NCI-H146 treated with DMSO at 0.1 percent for 48 hours (cell line): ENCODE results near the gene FSTL3.
"Not testable (repeated sequence)": the region's sequence is repeated elsewhere in the genome, so short reads cannot be mapped to it uniquely, and the experiment has no call there.

Experiments
- DNase-seq: peaks from one replicate; lab custom pipeline; 2025; ENCODE audit not compliant: unreplicated experiment; lab: John Stamatoyannopoulos, UW

FSTL3 gene

DNA sequence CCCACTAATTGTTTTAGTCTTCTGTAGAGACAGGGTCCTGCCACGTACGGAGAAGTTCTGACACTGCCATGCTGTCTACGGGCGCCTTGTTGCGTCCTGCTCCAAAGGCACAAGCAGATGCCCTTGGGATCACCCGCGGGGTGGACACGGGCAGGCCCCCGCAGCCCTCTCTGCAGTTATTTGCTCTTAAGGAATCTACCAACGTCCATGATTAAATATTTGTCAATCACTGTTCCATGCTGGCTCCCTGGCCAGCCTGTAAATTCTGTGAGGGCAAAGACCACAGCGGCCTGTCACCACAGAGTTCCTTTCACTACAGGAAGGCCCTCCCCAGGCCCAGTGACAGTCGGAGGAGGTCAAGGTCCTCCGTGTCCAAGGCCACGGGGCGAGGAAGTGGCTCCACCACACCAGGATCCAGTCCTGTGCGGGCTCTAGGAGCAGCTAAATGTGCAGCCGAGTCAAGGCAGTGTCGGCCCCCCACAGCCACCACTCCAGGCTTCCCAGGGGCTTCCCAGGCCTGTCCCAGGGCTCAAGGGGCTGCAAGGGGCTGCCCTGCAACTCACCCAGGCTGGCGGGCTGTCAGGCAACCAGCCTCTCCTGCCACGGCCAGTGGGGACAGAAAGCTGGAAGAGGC, 15.3 kb upstream of the FSTL3 start:
- DNase-seq = no peak

DNA sequence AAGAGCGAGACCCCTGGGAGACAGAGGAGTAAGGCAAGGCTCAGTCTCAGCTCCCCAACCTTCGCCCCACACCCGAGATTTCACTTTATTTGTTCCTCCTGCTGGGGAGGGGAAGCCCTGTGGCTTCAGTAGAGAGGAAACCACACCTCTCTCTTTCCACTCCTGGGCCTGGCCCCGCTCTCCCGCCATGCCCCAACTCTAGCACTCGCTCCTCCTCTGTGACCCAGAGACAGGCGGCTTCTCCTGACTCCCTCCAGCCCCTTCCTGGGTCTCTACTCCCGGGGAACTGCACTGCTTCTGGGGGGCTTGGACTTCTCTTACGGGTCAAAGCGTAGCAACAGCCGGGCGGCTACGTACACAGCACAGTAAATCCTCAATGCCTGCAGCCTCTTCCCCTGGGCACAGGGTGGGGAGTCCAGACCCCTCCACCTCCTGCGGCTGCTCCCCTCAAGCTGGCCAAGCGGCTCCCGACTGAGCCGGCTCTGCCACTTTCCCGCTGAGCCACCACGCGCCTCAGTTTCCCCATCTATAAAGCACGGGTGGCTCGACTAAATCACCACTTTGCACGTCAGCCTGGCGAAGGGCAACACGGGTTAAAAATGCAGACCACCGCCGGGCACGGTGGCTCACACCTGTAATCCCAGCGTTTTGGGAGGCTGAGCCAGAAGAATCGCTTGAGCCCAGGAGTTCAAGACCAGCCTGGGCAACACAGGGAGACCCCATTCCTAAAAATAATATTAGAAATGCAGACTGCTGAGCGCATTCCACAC, 14.6 kb upstream of the FSTL3 start:
- DNase-seq = no peak

DNA sequence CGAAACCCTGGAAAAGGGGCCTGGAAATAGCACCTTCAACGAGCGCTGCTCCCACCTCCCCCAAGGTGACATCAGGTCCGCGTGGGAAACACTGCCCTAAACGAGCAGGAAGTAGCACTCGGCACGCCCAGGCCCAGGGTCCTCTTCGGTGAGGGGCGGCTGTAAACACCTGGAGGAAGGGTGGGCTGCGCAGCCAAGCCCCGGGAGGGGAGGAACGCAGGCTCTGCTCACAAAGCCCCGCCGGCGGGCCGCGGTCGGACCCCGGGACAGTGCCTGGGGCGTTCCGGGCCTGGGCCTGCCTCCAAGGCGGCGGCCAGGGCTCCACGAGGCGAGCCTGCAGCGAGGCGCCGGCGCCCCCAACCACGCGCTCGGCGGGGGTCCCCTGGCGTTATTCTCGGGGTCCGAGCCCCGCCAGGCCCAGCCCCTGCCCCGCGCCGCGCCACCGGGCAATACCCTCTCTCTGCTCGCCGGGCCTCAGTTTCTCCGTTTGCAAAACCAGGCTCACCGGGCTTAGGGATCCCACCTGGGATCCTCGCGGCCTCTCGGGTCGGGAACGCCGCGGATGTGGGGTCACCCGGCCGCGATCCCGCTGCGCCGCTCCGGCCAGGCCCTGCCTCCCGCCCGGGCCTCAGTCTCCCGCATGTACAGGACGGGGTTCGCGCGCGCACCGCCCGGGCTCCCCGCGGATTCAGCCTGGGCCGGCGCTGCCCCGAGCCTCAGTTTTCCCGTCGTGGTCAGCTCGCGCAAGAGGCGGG, 13.8 kb upstream of the FSTL3 start:
- DNase-seq = no peak

DNA sequence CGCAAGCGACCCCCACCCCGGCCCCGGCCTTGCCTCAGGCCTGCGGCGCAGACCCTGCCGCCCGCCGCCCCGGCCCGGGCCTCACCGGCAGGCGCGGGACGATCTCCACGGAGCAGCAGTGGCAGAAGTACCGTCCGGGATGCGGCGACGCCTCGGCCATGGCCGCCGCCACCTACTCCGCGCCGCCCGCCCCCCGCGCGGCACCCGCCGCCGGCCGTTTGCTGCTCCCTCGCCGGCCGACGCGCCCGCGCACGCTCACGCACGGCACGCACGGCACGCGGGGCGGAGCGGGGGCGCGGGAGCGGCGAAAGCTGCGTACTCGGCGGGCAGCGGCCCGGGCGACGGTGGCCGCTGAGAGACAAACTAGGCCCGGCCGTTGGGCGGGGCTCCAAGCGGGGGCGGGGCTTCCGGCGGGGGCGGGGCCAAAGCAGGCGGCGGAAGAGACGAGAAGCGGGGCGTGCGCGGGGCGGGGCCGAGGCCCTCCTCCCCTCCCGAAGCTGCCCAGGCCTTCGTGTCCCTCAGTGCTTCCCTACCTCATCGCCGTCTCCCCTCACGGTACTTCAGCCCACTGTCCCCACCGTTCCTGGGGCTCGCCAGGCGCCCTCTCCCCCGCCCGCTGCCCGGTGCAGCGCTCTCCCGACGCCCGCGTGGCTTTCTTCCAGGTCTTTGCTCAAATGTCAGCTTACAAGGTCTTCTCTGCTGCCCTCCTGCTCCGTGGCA, 13.1 kb upstream of the FSTL3 start, which contains the start of gene RNF126:
Gene RNF126 (minus strand): TSS at position 253 of the 720 bp plus-strand sequence. CDS start 93 bp downstream, at position 160.
- DNase-seq = peak; percentile 61

DNA sequence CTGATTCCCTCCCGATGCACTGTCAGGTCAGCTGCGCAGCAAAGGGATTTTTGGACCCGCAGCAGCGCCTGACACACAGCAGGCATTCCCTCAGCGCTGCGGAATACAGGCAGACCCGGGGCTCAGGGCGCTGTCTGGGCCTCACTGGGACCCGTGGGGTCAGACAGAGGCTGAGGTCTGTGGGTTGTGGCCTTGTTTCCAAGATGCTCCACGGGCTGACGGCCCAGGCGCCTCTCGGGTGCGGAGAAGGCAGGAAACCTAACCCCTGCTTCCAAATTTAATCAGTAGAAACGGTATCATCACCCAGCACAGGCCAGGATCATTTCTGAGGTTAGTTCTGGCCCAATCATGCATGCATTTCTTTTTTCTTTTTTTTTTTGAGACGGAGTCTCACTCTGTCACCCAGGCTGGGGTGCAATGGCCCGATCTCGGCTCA, 12.5 kb upstream of the FSTL3 start:
- DNase-seq = no peak

DNA sequence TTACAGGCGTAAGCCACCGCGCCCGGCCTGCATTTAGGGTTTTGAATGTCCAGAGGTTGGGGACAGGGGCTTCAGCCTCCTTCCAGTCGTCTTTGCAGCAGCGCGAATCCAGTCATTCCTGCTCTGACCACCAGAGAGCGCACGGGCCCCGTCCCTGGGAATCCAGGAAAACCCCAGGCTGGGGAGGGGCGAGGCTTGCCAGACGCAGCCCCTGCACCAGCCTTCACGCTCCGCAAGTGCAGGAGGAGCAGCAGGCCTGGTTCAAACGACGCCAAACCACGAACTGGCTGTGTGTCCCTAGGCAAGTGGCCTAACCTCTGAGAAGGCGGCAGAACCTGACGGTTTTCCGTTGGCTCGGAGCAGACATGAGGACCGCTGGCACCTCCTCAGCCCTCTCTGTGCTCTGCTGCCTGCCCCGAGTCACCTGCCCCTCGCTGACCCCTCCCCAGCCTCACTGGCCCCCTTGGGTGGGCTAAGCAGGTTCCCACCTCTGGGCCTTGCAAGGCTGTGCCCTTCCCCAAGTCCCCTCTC, 11.2 kb upstream of the FSTL3 start:
- DNase-seq = peak; percentile 55

DNA sequence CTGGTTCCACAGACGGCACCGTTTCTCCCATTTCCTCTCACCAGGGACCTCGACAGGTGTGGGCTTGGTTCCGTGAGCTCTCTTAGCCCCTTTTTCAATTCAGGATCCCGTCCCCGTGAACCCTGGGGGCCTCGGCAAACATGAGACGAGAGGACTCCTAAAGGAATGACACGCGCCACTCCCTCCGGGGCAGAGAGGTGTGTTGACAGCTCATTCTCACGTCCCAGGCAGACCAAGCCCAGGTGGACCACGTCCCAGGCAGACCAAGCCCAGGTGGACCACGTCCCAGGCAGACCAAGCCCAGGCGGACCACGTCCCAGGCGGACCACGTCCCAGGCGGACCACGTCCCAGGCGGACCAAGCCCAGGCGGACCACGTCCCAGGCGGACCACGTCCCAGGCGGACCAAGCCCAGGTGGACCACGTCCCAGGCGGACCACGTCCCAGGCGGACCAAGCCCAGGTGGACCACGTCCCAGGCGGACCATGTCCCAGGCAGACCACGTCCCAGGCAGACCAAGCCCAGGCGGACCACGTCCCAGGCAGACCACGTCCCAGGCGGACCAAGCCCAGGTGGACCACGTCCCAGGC, 9.1 kb upstream of the FSTL3 start:
- DNase-seq = not testable (repeated sequence)

DNA sequence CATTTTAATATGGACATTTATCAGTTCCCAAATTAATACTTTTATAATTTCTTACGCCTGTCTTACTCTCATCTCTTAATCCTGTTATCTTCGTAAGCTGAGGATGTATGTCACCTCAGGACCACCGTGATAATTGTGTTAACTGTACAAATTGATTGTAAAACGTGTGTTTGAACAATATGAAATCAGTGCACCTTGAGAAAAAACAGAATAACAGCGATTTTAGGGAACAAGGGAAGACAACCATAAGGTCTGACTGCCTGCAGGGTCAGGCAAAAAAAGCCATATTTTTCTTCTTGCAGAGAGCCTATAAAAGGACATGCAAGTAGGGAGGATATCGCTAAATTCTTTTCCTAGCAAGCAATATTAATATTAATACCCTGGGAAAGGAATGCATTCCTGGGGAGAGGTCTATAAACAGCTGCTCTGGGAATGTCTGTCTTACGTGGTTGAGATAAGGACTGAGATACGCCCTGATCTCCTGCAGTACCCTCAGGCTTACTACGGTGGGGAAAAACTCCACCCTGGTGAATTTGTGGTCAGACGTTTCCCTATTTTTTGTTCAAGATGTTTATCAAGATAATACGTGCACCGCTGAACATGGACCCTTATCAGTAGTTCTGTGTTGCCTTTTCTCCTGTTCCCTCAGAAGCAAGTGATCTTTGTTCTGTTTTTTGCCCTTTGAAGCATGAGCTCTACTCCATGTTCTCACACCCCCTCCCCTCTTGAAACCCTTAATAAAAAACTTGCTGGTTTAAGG, 7.3 kb upstream of the FSTL3 start:
- DNase-seq = not testable (repeated sequence)

DNA sequence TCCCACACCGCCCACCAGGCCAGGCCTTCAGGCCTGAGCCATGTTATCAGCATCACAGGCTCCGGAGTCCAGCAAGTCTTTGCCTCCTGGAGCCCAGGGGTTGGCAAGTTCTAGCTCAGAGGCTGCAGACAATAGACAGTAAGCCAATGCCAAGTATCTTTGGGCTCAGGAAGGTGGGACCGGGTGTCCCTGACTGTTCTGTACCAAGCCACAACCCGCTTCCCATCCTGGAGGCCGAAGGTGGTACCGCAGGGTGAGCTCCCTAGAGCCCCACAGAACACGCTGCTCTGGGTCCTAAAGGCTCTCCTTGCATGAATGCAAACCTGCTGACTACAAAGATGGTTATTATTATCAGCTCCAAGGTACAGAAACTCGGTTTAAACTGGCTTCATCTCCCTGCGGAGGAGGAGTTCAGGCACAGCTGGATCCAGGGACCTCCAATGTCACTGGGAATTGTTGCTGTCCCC, 5.5 kb upstream of the FSTL3 start:
- no peak for DNase-seq

DNA sequence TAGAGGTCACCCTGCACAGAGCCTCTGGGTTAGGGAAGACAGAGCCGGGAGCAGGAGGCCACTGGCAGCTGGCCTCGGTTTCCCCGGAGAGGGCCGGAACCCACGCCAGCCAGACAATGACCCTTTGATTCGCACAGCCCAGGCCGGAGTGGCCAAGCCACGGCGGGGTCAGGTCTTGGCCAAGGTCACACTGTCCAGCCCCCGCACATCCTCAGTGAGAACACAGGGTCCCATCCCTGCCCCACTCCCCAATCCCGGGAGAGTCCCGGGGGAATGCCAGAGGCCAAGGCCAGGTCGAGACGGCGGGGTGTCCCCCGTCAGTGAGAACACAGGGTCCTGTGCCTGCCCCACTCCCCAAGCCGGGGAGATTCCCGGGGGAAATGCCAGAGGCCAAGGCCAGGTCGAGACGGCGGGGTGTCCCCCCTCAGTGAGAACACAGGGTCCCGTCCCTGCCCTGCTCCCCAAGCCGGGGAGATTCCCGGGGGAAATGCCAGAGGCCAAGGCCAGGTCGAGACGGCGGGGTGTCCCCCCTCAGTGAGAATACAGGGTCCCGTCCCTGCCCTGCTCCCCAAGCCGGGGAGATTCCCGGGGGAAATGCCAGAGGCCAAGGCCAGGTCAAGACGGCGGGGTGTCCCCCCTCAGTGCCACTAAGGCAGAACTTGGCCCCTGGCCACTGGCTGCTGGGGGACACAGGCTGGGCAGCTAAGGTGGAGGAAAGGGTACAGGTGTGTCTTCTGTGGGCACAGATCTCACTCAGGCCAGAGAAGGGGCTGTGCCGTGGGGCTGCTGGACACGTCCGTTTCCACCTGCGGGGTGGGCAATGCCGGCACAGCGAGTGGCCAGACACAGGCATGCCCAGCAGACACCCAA, 1.7 kb upstream of the FSTL3 start:
- DNase-seq = no peak

DNA sequence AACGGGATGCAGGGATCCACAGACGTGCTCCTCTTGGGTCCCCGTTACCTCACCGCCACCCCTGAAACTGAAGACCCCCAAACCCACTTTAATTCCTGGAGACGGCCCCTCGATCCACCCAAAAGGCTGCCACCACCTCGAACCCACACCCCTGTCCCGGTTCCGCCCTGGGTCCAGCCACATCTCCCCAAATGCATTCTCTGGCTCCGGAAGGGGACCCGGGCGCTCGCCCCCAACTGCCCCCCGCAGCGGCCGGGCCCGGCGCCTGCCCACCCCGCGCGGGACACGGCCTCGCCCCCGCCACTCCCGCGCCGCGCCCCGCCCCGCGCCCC, 219 bp upstream of the FSTL3 start:
- no peak for DNase-seq

DNA sequence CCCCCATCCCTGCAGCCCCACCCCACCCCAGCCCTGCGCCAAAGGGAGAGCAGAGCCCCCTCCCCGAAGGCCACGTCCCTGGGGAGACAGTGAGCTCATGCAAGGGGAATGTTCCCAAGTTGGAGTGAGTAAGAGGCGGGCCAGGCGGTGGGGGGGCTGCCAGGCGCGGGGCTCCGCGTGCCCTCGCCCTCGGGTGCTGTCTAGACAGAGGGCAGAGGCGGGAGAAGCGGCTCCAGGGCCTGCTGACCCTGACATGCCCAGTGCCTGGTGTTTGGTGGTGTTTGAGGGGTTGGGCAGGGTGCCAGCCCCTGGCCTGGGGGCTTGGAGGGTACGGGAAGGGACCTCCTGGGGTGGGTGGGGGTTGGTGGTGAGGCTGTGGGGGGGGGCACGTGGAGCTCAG, 1.0 kb downstream of the FSTL3 start:
- DNase-seq = no peak

DNA sequence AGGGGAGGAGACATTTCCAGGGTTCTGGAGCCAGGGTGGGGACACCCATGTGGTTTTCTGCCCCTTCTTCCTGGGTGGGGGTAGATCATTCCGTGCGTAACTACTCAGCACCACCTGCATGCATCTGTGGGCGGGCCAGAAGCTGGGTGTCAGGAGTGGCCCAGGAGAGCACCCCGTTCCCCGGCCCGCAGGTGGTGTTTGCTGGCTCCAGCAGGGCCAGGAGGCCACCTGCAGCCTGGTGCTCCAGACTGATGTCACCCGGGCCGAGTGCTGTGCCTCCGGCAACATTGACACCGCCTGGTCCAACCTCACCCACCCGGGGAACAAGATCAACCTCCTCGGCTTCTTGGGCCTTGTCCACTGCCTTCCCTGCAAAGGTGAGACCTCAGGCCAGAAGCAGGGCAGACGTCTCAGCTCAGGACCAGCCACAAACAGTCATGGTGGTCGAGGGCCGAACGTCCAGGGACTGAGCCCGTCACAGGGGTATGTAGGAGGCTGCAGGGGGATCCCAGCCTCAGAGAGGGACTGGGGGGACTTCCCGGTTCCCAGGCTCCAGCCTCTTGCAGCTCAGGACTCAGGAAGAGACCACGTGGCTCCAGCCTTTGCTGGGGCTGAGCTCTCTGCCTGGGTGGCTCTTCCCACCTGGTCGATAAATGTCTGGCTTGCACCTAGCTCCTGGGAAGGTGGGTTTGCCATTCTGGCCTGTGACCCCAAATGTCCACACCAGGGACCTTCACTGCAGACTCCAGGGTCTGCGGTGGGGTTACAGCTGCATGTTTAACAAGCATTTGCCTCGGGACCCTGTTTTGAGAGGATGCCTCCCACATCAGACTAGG, 1.6 kb downstream of the FSTL3 start:
- DNase-seq = no peak

DNA sequence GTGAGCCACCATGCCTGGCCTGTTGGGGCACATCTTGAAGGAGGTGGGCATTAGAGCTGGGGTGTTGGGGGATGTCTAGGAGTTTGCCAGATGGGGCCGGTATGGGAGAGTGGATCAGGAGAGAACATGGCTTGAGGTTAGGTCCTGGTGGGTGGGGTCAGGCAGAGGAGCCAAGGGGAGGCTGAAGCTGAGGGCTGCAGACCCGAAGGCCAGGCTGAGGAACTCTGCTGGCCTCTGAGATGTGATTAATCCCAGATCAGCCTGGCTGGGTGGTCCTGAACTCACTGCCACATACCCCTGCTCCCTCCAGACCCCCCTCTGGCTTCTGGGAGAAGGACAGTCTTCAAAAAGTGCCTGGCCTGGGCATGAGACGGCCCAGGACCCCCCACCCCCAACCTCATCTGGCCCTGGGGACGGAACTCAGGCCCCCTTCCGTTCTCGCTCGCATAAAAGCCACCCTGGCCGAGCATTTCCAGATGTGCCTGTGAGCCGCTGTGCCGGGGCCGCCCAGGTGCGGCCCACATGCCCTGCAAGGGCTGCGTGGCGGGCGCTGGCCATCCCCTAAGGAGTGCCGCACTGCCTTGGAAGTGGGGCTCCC, 2.7 kb downstream of the FSTL3 start:
- no peak for DNase-seq

DNA sequence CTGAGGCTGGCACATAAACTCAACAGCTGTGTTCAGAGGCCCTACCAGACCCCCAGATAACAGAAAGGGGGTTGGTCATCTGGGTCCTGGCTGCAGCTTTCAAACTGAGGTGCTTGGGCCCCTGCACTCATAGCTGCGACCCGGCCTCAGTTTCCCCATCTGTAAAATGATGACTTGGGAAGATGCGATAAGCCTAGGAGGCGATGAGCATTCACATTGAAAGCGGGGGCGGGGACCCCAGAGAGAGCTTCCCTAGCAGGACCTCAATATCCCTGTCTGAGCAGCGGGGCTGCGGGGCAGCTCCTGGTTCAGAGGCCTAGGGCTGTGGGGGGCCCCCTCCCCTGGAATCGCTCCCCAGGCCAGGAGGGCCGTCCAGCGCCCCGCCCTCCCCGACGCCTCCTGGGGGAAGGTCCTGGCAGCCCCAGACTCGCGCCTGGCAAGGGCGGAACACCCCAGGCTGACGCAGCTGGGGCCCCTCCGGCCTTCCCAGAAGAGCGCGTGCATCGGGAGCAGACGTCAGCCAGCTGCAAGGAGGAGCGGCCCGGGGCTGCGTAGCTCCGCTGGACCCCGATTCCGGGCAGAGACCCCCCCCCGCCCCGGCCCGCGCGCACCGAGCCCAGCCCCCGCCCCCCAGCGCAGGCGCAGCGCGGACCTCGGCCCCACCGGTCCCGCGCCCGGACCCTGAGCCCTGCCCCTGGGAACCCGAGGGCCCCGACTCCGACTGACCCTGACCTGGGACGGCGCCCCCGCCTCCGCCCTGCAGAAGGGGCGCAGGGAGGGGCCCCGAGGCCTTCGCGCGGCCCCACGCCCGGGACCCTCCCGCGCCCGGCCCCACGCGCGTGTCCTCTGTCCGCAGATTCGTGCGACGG, 3.5 kb downstream of the FSTL3 start:
- DNase-seq = no peak

DNA sequence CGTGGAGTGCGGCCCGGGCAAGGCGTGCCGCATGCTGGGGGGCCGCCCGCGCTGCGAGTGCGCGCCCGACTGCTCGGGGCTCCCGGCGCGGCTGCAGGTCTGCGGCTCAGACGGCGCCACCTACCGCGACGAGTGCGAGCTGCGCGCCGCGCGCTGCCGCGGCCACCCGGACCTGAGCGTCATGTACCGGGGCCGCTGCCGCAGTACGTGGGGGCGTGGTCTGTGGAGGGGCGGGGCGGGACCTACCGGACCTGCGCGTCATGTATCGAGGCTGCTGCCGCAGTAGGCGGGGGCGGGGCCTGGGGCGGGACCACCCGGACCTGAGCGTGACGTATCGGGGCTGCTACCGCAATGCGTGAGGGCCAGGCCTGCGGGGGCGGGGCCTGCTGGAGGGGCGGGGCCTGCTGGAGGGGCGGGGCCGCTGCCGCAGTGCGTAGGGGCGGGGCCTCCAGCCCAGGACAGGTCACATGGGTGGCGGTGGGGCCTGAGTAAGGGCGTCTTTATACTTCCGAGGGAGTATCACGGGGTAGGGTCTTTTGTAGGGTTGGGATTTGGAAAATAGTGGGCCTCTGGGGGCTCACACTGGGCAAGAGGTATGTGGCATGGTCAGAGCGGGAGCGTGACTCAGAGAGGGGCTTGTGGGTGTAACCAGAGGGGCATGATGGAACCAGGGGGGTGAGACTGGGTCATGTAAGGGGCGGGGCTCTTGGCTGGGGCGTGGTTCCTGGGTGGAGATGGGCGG, 4.3 kb downstream of the FSTL3 start:
- peak; percentile 70 for DNase-seq
